Fibroblast of villous mesenchyme (primary cell): ENCODE measurements around the gene SLC12A8. TPM values are rescaled to one million over a fixed set of nuclear protein-coding genes. Genes with fewer than 3 reads are reported as not detected.

Source experiments
- DNase-seq: peaks from one replicate; pipeline ENCODE4 v3.0.0-alpha.2; 2010; ENCODE audit warnings: low read depth
- H3K4me3 ChIP-seq: 2 replicates; pipeline ENCODE4 v1.5.1; 2011; ENCODE audit warnings: low read depth, mild to moderate bottlenecking, low read length
- total RNA-seq: library from RNA; depleted of rRNA; stranded (reverse); fragments of >200 nt; gene quantifications from 2 replicates; pipeline ENCODE4 v1.2.3, GENCODE V29; 2012
- TF ChIP-seq, protein P1 (sequence below): IDR thresholded peaks from 2 replicates; pipeline ENCODE4 v1.5.1; 2012; ENCODE audit warnings: low read depth, mild to moderate bottlenecking, low read length; ENCODE audit not compliant: insufficient read depth

The SLC12A8 gene
- total RNA-seq, 1 donor, result 37.6 TPM

DNA sequence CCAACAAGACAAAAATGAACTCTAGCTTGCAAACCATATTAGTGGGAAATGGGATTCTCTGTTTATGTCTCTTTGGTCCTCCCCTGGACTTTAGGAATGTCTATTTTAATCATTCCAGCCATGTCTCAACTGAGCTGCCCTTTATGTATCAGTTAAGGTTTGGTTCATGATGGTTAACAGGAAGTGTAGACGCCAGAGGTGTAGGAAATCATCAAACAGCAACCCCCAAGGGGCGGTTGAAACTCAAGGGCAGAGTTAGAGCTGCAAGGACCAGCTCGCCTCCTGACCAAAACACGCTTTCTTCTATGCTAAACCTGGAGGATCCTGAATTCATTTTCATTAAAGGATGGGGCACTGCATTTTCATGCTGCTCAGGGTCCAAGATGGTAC is 103.0 kb downstream of the SLC12A8 start:
- TF ChIP-seq, protein P1, sequence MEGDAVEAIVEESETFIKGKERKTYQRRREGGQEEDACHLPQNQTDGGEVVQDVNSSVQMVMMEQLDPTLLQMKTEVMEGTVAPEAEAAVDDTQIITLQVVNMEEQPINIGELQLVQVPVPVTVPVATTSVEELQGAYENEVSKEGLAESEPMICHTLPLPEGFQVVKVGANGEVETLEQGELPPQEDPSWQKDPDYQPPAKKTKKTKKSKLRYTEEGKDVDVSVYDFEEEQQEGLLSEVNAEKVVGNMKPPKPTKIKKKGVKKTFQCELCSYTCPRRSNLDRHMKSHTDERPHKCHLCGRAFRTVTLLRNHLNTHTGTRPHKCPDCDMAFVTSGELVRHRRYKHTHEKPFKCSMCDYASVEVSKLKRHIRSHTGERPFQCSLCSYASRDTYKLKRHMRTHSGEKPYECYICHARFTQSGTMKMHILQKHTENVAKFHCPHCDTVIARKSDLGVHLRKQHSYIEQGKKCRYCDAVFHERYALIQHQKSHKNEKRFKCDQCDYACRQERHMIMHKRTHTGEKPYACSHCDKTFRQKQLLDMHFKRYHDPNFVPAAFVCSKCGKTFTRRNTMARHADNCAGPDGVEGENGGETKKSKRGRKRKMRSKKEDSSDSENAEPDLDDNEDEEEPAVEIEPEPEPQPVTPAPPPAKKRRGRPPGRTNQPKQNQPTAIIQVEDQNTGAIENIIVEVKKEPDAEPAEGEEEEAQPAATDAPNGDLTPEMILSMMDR, result no peak
- H3K4me3 ChIP-seq, result peak overlapping the region; percentile 88
- peak; percentile 37 for DNase-seq

- TF ChIP-seq, protein P1, result no peak
- peak; percentile 38 for DNase-seq
- H3K4me3 ChIP-seq, result peak overlapping the region; percentile 88
These were observed 103.6 kb downstream of the SLC12A8 start for GRCh38 chr3:125108833-125109535.

- peak; percentile 94 for DNase-seq
- TF ChIP-seq, protein P1, result no peak
- peak overlapping the region; percentile 88 for H3K4me3 ChIP-seq
These were observed 104.5 kb downstream of the SLC12A8 start for GRCh38 chr3:125107861-125108567.

- TF ChIP-seq, protein P1, result no peak
- H3K4me3 ChIP-seq, result peak overlapping the region; percentile 88
- peak; percentile 31 for DNase-seq
These were observed 105.2 kb downstream of the SLC12A8 start for GRCh38 chr3:125107363-125107762.

- TF ChIP-seq, protein P1, result no peak
- no peak for DNase-seq
- H3K4me3 ChIP-seq, result peak overlapping the region; percentile 88
These were observed 107.4 kb downstream of the SLC12A8 start for GRCh38 chr3:125105116-125105515.

DNA sequence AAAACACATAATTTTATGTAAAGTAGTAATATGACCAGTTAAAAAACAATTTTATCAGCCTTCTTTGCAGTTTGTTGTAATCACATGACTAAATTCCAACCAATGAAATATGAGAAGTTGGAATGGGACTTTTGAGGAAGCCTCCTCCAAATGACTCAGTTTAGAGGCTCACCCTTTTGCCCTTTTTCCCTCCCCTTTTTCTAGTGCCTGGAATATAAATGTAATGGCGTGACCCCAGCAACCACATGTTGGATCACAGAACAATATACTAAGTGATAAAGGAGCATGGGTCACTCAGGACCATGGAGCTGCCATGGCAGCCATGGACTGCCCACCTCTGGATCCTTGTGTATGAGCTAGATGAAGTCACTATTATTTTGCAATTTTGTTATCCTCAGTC is 107.9 kb downstream of the SLC12A8 start:
- TF ChIP-seq, protein P1, result no peak
- no peak for DNase-seq
- H3K4me3 ChIP-seq, result peak overlapping the region; percentile 8
